Caco-2 (cell line): Measurements from ENCODE around the gene THADA. TPM values are rescaled to one million over a fixed set of nuclear protein-coding genes. Genes with fewer than 3 reads are reported as not detected.

ENCODE experiments used
- BruUV-seq: library from RNA; stranded (reverse); fragments of 400-500 nt; replicated peaks from 2 replicates; lab custom pipeline; 2021; lab: Mats Ljungman, UMichigan
- CTCF ChIA-PET: fragments of 300-600 bp; sonication (Branson Sonifier 250); formaldehyde crosslinking; loops from one replicate; lab custom pipeline; 2022; ENCODE audit warnings: antibody characterized with exemption; lab: Charles Lee
- POLR2A ChIA-PET: fragments of 300-600 bp; sonication (Branson Sonifier 250); formaldehyde crosslinking; loops from one replicate; lab custom pipeline; 2022; ENCODE audit warnings: antibody characterized with exemption; lab: Charles Lee
- DNase-seq, 2 experiments: peaks; one replicate each; pipeline versions ENCODE4 v3.0.0 to v3.0.0-alpha.2; 2020 to 2022
- H3K27me3 ChIP-seq: replicated peaks from 2 replicates; pipeline ENCODE4 v1.6.0; 2011; ENCODE audit warnings: low read length; ENCODE audit not compliant: control insufficient read depth, insufficient read depth
- H3K36me3 ChIP-seq: 2 replicates; pipeline ENCODE4 v1.5.1; 2011; ENCODE audit warnings: low read length; ENCODE audit not compliant: control insufficient read depth, insufficient read depth
- H3K4me1 ChIP-seq: fragments of 250-450 bp; sonication (Bioruptor Pico); 2 replicates; pipeline ENCODE4 v1.5.1; 2020; ENCODE audit warnings: mild to moderate bottlenecking
- H3K4me3 ChIP-seq: 2 replicates; pipeline ENCODE4 v1.5.1; 2011; ENCODE audit warnings: low read depth, mild to moderate bottlenecking, control low read depth, low read length
- H3K9me3 ChIP-seq: fragments of 250-450 bp; sonication (Bioruptor Pico); 2 replicates; pipeline ENCODE4 v1.5.1; 2020; ENCODE audit warnings: mild to moderate bottlenecking, moderate library complexity
- H3K27ac Mint-ChIP-seq: one replicate; pipeline ENCODE4 v1.8.0; 2022; ENCODE audit warnings: mixed read lengths; ENCODE audit not compliant: unreplicated experiment
- H3K27me3 Mint-ChIP-seq: one replicate; pipeline ENCODE4 v1.8.0; 2022; ENCODE audit warnings: mixed read lengths; ENCODE audit not compliant: insufficient read depth, unreplicated experiment
- H3K36me3 Mint-ChIP-seq: one replicate; pipeline ENCODE4 v1.8.0; 2022; ENCODE audit warnings: mild to moderate bottlenecking, mixed read lengths; ENCODE audit not compliant: insufficient read depth, unreplicated experiment
- H3K4me1 Mint-ChIP-seq: one replicate; pipeline ENCODE4 v1.8.0; 2022; ENCODE audit warnings: low read depth, mixed read lengths; ENCODE audit not compliant: unreplicated experiment
- H3K4me3 Mint-ChIP-seq: one replicate; pipeline ENCODE4 v1.8.0; 2022; ENCODE audit warnings: mild to moderate bottlenecking, moderate library complexity, mixed read lengths; ENCODE audit not compliant: unreplicated experiment
- H3K9me3 Mint-ChIP-seq: one replicate; pipeline ENCODE4 v1.8.0; 2022; ENCODE audit warnings: mixed read lengths; ENCODE audit not compliant: unreplicated experiment
- CTCF ChIP-seq, 2 experiments: fragments of 200-600 bp in 1 of 2; IDR thresholded peaks; 1 replicate in 1 of 2; 2 replicates in 1 of 2; pipeline versions ENCODE4 v1.5.1 to v1.8.0; 2011 to 2022; ENCODE audit warnings: antibody characterized with exemption in 1 of 2, control low read depth in 1 of 2, inconsistent platforms in 1 of 2, low read depth in 1 of 2, low read length in 1 of 2, mild to moderate bottlenecking in 1 of 2, moderate library complexity in 1 of 2; ENCODE audit not compliant: insufficient read depth in 1 of 2, severe bottlenecking in 1 of 2, unreplicated experiment in 1 of 2
- intact Hi-C: fragments of 100-400 bp; cut with micrococcal nuclease; formaldehyde crosslinking; loops from one replicate; pipeline ENCODE4 v1.10.0; 2022; ENCODE audit not compliant: unreplicated experiment
- total RNA-seq: library from RNA; stranded (reverse); gene quantifications from 2 replicates; pipeline ENCODE4 v1.2.3, GENCODE V29; 2022

THADA gene
- total RNA-seq, 1 experiment from 2014 or later = 33.8 TPM

GRCh38 chr2:43230951-43231827 is 364.6 kb downstream of the THADA start:
- Mint-ChIP-seq H3K4me3 (no peak overlapping the region), H3K27ac (peak overlapping the region; percentile 62), H3K9me3 (no peaks in the 10 kb centered on the region), H3K4me1 (peaks cover 22% of the 10 kb centered on the region), H3K27me3 (no peaks in the 10 kb centered on the region), H3K36me3 (peaks cover 54% of the 10 kb centered on the region)
- POLR2A ChIA-PET = no interaction called here
- no peaks in the 10 kb centered on the region; the same call in 1 of the 2 replicates for H3K36me3 ChIP-seq
- peaks cover 38% of the 10 kb centered on the region for H3K4me1 ChIP-seq
- no peak for DNase-seq
- H3K9me3 ChIP-seq = no peaks in the 10 kb centered on the region
- no peak overlapping the region for H3K4me3 ChIP-seq
- no peaks in the 10 kb centered on the region for H3K27me3 ChIP-seq
- CTCF ChIA-PET = interaction anchor here (1.0 kb wide), 1 partner anchor 253 kb away, joined by 4 read pairs; no protein-coding TSS in a partner anchor
- BruUV-seq = no TSS peak
- intact Hi-C loops = loop anchor here (1.0 to 2.0 kb wide), 2 partner anchors 253 to 312 kb away; no protein-coding TSS in a partner anchor
- TF ChIP-seq CTCF (IDR thresholded peaks at IDR 0.05; ENCODE audit: insufficient read depth in 1 of 2, low read depth in 1 of 2, low read length in 1 of 2, severe bottlenecking in 1 of 2, unreplicated experiment in 1 of 2) = no peak

GRCh38 chr2:43230351-43230885 is 365.4 kb downstream of the THADA start:
- intact Hi-C loops = loop anchor here (1.0 to 2.0 kb wide), 2 partner anchors 254 to 312 kb away; no protein-coding TSS in a partner anchor
- Mint-ChIP-seq H3K9me3 (no peaks in the 10 kb centered on the region), H3K4me3 (no peak overlapping the region), H3K36me3 (peaks cover 56% of the 10 kb centered on the region), H3K4me1 (peaks cover 22% of the 10 kb centered on the region), H3K27ac (peak overlapping the region; percentile 62), H3K27me3 (no peaks in the 10 kb centered on the region)
- H3K4me3 ChIP-seq = no peak overlapping the region
- no peaks in the 10 kb centered on the region for H3K27me3 ChIP-seq
- H3K36me3 ChIP-seq = 0 out of 2 replicates have a peak, but pooled peaks cover 4% of the 10 kb centered on the region
- no peaks in the 10 kb centered on the region for H3K9me3 ChIP-seq
- peaks cover 38% of the 10 kb centered on the region for H3K4me1 ChIP-seq
- peak in 1 of 2 experiments; percentile 51 for TF ChIP-seq CTCF (IDR thresholded peaks at IDR 0.05; ENCODE audit: insufficient read depth in 1 of 2, low read depth in 1 of 2, low read length in 1 of 2, severe bottlenecking in 1 of 2, unreplicated experiment in 1 of 2)
- peak in 1 of 2 experiments; percentile 50 for DNase-seq
- no TSS peak for BruUV-seq
- CTCF ChIA-PET = interaction anchor here (1.0 kb wide), 1 partner anchor 254 kb away, joined by 4 read pairs; no protein-coding TSS in a partner anchor
- POLR2A ChIA-PET = no interaction called here
